MM.1S (cell line): ENCODE results near the gene HSPB9.

Experiments
- DNase-seq: peaks from one replicate; pipeline ENCODE4 v3.0.0-alpha.2; 2015
- H2AFZ ChIP-seq: fragments of 300-600 bp; sonication (generic); 2 replicates; pipeline ENCODE4 v1.6.0; 2016; ENCODE audit warnings: antibody characterized with exemption, low read length
- H3F3A ChIP-seq: fragments of 300-600 bp; sonication (generic); 2 replicates; pipeline ENCODE4 v1.6.1; 2016; ENCODE audit warnings: mild to moderate bottlenecking, antibody characterized with exemption, low read length, moderate library complexity, mixed read lengths; ENCODE audit not compliant: insufficient read depth
- H3K27ac ChIP-seq: fragments of 300-600 bp; sonication (generic); 2 replicates; pipeline ENCODE4 v1.5.1; 2016; ENCODE audit warnings: mild to moderate bottlenecking, low read length
- H3K27me3 ChIP-seq: fragments of 300-600 bp; sonication (generic); replicated peaks from 2 replicates; pipeline ENCODE4 v1.6.0; 2016; ENCODE audit warnings: low read length; ENCODE audit not compliant: insufficient read depth
- H3K36me3 ChIP-seq: fragments of 300-600 bp; sonication (generic); replicated peaks from 2 replicates; pipeline ENCODE4 v1.6.1; 2016; ENCODE audit warnings: mild to moderate bottlenecking, low read length, mixed read lengths; ENCODE audit not compliant: insufficient read depth
- H3K4me1 ChIP-seq: fragments of 300-600 bp; sonication (generic); 2 replicates; pipeline ENCODE4 v1.6.1; 2016; ENCODE audit warnings: low read length, mixed read lengths
- H3K4me2 ChIP-seq: fragments of 300-600 bp; sonication (generic); 2 replicates; pipeline ENCODE4 v1.6.0; 2016; ENCODE audit warnings: low read depth, low read length
- H3K4me3 ChIP-seq: fragments of 300-600 bp; sonication (generic); 2 replicates; pipeline ENCODE4 v1.5.1; 2016; ENCODE audit warnings: low read length, mixed read lengths
- H3K79me2 ChIP-seq: fragments of 300-600 bp; sonication (generic); 2 replicates; pipeline ENCODE4 v1.6.1; 2016; ENCODE audit warnings: mixed run types, low read length, mixed read lengths
- H3K9ac ChIP-seq: fragments of 300-600 bp; sonication (generic); 2 replicates; pipeline ENCODE4 v1.6.1; 2016; ENCODE audit warnings: low read length, mixed read lengths
- H3K9me2 ChIP-seq: fragments of 300-600 bp; sonication (generic); replicated peaks from 2 replicates; pipeline ENCODE4 v1.6.1; 2016; ENCODE audit warnings: mild to moderate bottlenecking, low read length, mixed read lengths; ENCODE audit not compliant: insufficient read depth
- H3K9me3 ChIP-seq: fragments of 300-600 bp; sonication (generic); replicated peaks from 2 replicates; pipeline ENCODE4 v1.6.1; 2016; ENCODE audit warnings: mild to moderate bottlenecking, low read length, mixed read lengths; ENCODE audit not compliant: insufficient read depth
- H4K20me1 ChIP-seq: fragments of 300-600 bp; sonication (generic); 2 replicates; pipeline ENCODE4 v1.6.1; 2016; ENCODE audit warnings: mild to moderate bottlenecking, low read length, moderate library complexity, mixed read lengths; ENCODE audit not compliant: insufficient read depth
- CTCF ChIP-seq: fragments of 300-600 bp; sonication (generic); IDR thresholded peaks from 2 replicates; pipeline ENCODE4 v1.5.1; 2016; ENCODE audit warnings: antibody characterized with exemption, low read length, mixed read lengths
- EZH2 ChIP-seq: fragments of 300-600 bp; sonication (generic); optimal IDR thresholded peaks from 2 replicates; pipeline ENCODE3; 2017; ENCODE audit warnings: low read depth, mild to moderate bottlenecking, antibody characterized with exemption, low read length, mixed read lengths
- EZH2phosphoT487 ChIP-seq: fragments of 300-600 bp; sonication (generic); IDR thresholded peaks from 2 replicates; pipeline ENCODE4 v1.6.1; 2018; ENCODE audit warnings: antibody characterized with exemption, low read length

The HSPB9 gene

DNA sequence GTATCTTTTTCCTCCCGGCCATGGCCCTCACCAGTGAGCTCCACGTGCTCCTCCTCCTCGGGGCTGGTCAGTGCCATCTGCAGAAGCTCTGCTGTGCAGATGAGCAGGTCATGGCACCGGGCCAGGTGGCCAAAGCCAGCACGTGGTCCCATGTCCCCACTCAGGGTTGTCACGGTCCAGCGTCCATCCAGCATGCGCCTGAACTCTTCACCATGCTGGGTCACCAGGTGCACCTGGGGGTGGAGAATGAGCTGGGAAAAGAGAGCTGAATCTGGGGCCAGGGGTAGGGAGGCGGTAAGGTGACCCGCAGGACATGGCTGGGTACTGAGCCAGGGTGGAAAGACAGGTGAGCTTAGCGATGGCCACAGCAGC lies 11.4 kb upstream of the HSPB9 start:
- Histone ChIP-seq H3K9me2 (no peaks in the 10 kb centered on the region), H3K36me3 (no peaks in the 10 kb centered on the region), H3K79me2 (peaks cover 6% of the 10 kb centered on the region; the same call in 1 of the 2 replicates), H4K20me1 (no peaks in the 10 kb centered on the region), H3K4me2 (no peak overlapping the region), H3K9me3 (no peaks in the 10 kb centered on the region), H3F3A (peaks cover 31% of the 10 kb centered on the region), H2AFZ (no peak overlapping the region), H3K27ac (no peak overlapping the region), H3K4me1 (peaks cover 41% of the 10 kb centered on the region), H3K27me3 (no peaks in the 10 kb centered on the region), H3K4me3 (no peak overlapping the region), H3K9ac (no peak overlapping the region)
- TF ChIP-seq CTCF (no peak), EZH2 (no peak), EZH2phosphoT487 (no peak)
- no peak for DNase-seq

- Histone ChIP-seq H3F3A (peaks cover 38% of the 10 kb centered on the region), H3K9me3 (no peaks in the 10 kb centered on the region), H3K4me3 (peak overlapping the region; percentile 13; the same call in 1 of the 2 replicates), H3K9ac (peak overlapping the region; percentile 34; the same call in 1 of the 2 replicates), H4K20me1 (no peaks in the 10 kb centered on the region), H3K27me3 (no peaks in the 10 kb centered on the region), H3K27ac (peak overlapping the region; percentile 85), H3K79me2 (peaks cover 6% of the 10 kb centered on the region; the same call in 1 of the 2 replicates), H3K4me2 (peak overlapping the region; percentile 49), H3K4me1 (peaks cover 44% of the 10 kb centered on the region), H3K36me3 (no peaks in the 10 kb centered on the region), H2AFZ (peak overlapping the region; percentile 6; the same call in 1 of the 2 replicates), H3K9me2 (no peaks in the 10 kb centered on the region)
- TF ChIP-seq EZH2phosphoT487 (no peak), CTCF (no peak), EZH2 (no peak)
- DNase-seq = no peak
Observed at GRCh38 chr17:42111871-42112551, 10.6 kb upstream of the HSPB9 start.

GRCh38 chr17:42112552-42113176 lies 9.9 kb upstream of the HSPB9 start, which contains the start of gene DHX58:
DHX58 (minus strand) TSS chr17:42112714; CDS start chr17:42111892, 822 bp downstream.
- no peaks in the 10 kb centered on the region for H4K20me1 ChIP-seq
- H3K36me3 ChIP-seq = no peaks in the 10 kb centered on the region
- peaks cover 6% of the 10 kb centered on the region; the same call in 1 of the 2 replicates for H3K79me2 ChIP-seq
- H3K9me2 ChIP-seq = no peaks in the 10 kb centered on the region
- H3K9ac ChIP-seq = peak within 1 kb of the TSS; percentile 48; the same call in 1 of the 2 replicates
- peak within 1 kb of the TSS; percentile 85 for H3K27ac ChIP-seq
- H3K4me2 ChIP-seq = peak within 1 kb of the TSS; percentile 77
- TF ChIP-seq EZH2phosphoT487 (no peak), EZH2 (no peak), CTCF (no peak)
- peak within 1 kb of the TSS; percentile 6; the same call in 1 of the 2 replicates for H2AFZ ChIP-seq
- H3F3A ChIP-seq = peaks cover 38% of the 10 kb centered on the region
- no peaks in the 10 kb centered on the region for H3K27me3 ChIP-seq
- H3K4me3 ChIP-seq = peak within 1 kb of the TSS; percentile 13; the same call in 1 of the 2 replicates
- peaks cover 44% of the 10 kb centered on the region for H3K4me1 ChIP-seq
- peak; percentile 98 for DNase-seq
- no peaks in the 10 kb centered on the region for H3K9me3 ChIP-seq
